ENCODE data around the gene CNN2. TPM values are rescaled to one million over a fixed set of nuclear protein-coding genes. Genes with fewer than 3 reads are reported as not detected.

Gene CNN2
- total and polyA plus RNA-seq, 2 of the 13 experiments (the other 11 are each of a cell fraction or from before 2014, with no cell fraction given) = 63.6 to 70.0 TPM

GRCh38 chr19:1000095-1000494 is 26.3 kb upstream of the CNN2 start, which contains the start of gene GRIN3B (continued):
- TF ChIP-seq ZNF530 (CRISPR knock-in tag; IDR thresholded peaks at IDR 0.05; ENCODE audit: low read depth) = no peak
- TF ChIP-seq ZNF253 (CRISPR knock-in tag; IDR thresholded peaks at IDR 0.05; ENCODE audit: borderline replicate concordance) = no peak
- no peak for TF ChIP-seq SSRP1 (CRISPR knock-in tag; IDR thresholded peaks at IDR 0.05)
- TF ChIP-seq YEATS4 (CRISPR knock-in tag; IDR thresholded peaks at IDR 0.05; ENCODE audit: borderline replicate concordance) = no peak
- TF ChIP-seq ZNF704 (CRISPR knock-in tag; IDR thresholded peaks at IDR 0.05; ENCODE audit: borderline replicate concordance) = no peak
- TF ChIP-seq ZNF354B (CRISPR knock-in tag; IDR thresholded peaks at IDR 0.05) = no peak
- TF ChIP-seq ZBTB34 (CRISPR knock-in tag; IDR thresholded peaks at IDR 0.05) = no peak
- no peak for TF ChIP-seq CENPBD1 (CRISPR knock-in tag; IDR thresholded peaks at IDR 0.05; ENCODE audit: borderline replicate concordance, low read depth)
- no peak for TF ChIP-seq EHMT2 (IDR thresholded peaks at IDR 0.05; ENCODE audit: borderline replicate concordance, low read depth, low read length)
- no peak for TF ChIP-seq MEF2D (CRISPR knock-in tag; IDR thresholded peaks at IDR 0.05)
- no peak for TF ChIP-seq ZNF136 (CRISPR knock-in tag; IDR thresholded peaks at IDR 0.05; ENCODE audit: low read depth)
- TF ChIP-seq SP1 (IDR thresholded peaks at IDR 0.05) = no peak
- TF ChIP-seq SP1 (CRISPR knock-in tag; IDR thresholded peaks at IDR 0.05) = 0 out of 2 replicates have a peak, but pooled peaks have one; percentile 15
- TF ChIP-seq GABPB1 (CRISPR knock-in tag; IDR thresholded peaks at IDR 0.05) = peak; percentile 49; the same call in 1 of the 2 replicates
- no peak for TF ChIP-seq RAD51 (IDR thresholded peaks at IDR 0.05; ENCODE audit: borderline replicate concordance)

Data from HepG2 (cell line).